Stimulated activated CD4-positive, alpha-beta T cell treated with anti-CD3 and anti-CD28 coated beads, Interleukin-15, amount 100 ng/mL, for 1 hour (primary cell): ENCODE results near the gene SMAD1.

ENCODE experiments used
- DNase-seq, 2 donors: peaks; one replicate each; pipeline ENCODE4 v3.0.0-alpha.2; 2020; ENCODE audit warnings: low read depth in 1 of 2, low spot score in 1 of 2

The SMAD1 gene

DNA sequence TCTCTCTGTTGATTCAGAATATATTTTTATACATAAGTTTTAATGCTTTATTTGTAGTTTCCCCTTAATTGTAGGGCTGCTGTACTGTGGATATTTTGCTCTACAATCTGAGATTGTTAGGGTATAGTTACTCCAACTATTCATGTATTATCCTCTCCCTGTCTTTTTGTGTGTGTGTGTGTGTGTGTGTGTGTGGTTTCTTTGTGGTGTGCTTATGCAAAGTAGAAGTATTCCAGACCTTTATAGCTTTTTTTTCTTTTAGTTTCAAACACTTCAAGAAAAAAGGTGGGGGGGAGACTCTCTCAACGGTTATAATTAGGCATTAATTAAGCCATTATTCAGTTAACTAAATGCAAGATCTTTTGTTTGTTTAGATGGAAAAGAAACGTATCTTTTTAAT is 6.7 kb downstream of the SMAD1 start:
- DNase-seq: no peak

- no peak for DNase-seq
Measured at GRCh38 chr4:145489556-145489955, 7.9 kb downstream of the SMAD1 start.

DNA sequence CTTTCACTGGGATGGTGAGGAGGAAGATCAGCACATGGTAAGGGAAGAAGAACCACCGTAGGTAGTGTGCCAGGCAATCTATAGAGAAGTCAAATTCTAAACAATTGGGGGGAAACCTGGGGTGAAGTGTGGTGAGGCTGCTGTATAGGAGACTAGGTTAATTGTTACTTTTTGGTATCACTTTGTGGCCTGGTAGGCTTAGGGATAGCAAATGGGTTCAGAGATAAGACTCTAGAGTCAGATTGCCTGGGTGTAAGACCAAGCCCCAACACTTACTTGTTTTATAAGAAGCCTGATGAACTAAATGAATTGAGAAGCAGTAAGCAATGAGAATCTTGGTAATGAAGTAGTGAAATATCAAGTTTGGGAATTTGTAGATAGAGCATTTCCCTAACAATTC is 8.7 kb downstream of the SMAD1 start:
- no peak for DNase-seq

DNA sequence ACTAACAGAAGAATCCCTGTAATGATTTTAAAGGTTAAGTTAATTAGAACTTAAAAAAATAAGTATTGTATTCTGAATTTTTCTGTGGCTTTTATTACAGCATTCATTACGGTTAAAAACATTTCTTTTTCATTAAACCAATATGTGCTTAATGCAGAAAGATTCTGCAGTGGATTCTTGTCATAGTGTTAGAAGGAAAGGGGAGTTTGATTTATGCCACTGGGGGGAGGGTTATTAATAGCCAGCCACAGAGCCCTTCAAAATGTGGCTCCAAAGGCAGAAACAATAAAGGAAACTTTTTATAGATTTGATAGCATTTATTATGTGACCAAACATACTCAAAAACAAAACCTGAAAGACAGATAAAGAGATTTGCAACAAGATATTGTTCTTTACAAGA is 9.1 kb downstream of the SMAD1 start:
- DNase-seq: no peak

- DNase-seq: no peak
Measured at GRCh38 chr4:145492376-145492775, 10.7 kb downstream of the SMAD1 start.

GRCh38 chr4:145493166-145493565 is 11.5 kb downstream of the SMAD1 start:
- DNase-seq: no peak

- DNase-seq: no peak
Measured at GRCh38 chr4:145494666-145495270, 13.1 kb downstream of the SMAD1 start.

GRCh38 chr4:145496292-145496691 is 14.6 kb downstream of the SMAD1 start:
- DNase-seq: no peak

GRCh38 chr4:145497199-145498149 is 15.8 kb downstream of the SMAD1 start:
- no peak for DNase-seq

GRCh38 chr4:145498430-145498829 is 16.8 kb downstream of the SMAD1 start:
- no peak for DNase-seq

GRCh38 chr4:145501051-145501660 is 19.5 kb downstream of the SMAD1 start:
- DNase-seq: no peak

DNA sequence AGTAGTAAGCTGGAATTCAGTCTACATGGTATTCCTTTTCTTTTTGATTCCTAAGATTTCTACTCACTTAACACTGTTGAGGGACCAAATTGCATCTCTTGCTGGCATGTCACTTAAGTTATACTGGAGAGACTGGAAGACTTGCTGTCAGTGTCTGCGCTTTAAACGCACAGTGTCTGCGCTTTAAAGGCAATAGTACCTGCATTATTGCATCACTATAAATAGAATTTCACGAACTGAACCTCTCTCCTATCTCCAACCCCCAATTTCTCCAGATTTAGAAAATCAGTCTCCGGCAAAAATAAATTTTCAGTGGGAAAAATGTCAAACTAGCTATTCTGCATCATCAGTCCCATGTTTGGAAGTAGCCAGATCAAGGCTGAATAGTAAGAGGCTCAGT is 21.2 kb downstream of the SMAD1 start:
- DNase-seq: no peak

- no peak for DNase-seq
Measured at GRCh38 chr4:145503486-145504072, 21.9 kb downstream of the SMAD1 start.

DNA sequence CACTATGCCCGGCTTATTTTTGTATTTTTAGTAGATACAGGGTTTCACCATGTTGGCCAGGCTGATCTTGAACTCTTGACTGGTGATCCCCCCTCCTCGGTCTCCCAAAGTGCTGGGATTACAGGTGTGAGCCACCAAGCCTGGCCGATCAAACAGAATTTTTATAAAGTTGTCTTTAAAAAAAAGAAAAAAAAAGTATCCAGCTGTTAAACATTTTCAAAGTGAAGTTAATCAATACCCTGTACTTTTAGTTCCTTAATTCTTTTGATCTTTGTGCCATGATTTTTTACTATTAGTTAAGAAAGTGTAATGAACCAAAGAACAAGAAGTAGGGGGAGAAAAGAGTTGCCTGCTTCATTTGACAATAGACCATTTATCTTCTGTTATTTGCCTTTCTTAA is 24.3 kb downstream of the SMAD1 start:
- DNase-seq: no peak

GRCh38 chr4:145507636-145508035 is 26.0 kb downstream of the SMAD1 start:
- DNase-seq: no peak

DNA sequence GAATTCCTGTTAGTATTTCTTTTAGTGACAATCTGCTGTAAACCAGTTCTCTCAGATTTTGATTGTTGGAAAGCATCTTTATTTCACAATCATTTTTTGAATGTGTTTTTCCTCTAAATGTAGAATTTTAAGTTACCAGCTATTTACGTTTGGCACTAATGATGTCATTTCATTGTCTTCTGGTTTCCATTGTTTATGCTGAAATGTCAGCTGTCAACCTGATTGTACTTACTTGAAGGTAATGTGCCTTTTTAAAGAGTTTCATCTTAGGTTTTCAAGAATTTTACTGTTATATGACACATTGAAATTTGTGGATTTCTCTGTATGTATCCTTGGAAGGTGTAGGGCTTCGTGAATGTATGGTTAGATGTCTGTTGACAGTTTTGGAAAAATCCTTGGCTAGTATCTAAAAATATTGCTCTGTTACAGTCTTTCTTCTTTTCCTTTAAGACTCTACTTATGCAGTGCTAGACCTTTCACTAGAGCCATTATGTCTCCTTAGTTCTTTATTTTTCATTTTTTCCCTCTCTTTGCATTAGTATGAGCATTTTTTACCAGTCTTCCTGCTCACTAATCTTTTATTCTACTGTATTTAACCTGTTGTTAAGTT is 30.4 kb downstream of the SMAD1 start:
- no peak for DNase-seq

GRCh38 chr4:145513020-145513621 is 31.5 kb downstream of the SMAD1 start:
- no peak for DNase-seq

GRCh38 chr4:145520172-145520571 is 38.5 kb downstream of the SMAD1 start:
- DNase-seq: no peak

DNA sequence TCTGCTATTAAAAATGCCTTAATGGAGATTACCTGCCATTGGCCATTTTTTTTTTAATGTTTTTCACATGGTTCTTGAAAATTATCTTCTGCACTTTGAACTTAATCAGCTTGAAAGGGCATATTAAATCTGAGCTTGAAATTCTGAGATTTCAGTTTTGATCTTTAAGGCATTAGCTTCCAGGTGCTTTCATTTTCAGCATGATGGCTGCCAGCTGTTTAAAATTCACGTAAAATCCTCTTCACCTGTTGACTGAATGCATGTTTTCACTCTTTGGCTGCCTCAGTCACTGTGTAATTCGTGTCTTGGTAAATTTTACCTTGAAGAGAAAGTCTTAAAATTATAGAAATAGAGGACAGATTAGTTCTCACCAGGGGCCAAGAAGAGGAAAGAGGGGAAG is 39.6 kb downstream of the SMAD1 start:
- DNase-seq: no peak

DNA sequence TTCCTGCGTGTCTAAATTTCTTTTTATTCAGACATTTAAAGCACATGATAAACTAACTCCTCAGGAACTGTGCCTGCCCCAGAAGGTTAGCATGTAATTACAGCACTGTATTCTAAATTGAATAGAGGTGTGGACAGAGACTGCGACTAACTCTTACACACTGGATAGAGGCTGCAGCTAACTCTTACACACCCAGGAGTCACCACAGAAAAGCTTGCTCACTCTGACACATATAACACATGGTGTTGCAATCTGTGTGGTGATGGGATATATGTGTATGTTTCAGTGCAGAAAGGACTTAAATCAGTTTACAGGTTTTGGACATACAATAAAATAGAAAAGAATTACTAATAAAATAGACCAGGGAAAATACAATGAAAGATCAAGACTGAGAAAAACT is 41.5 kb downstream of the SMAD1 start:
- DNase-seq: no peak

GRCh38 chr4:145524552-145524951 is 42.9 kb downstream of the SMAD1 start:
- no peak for DNase-seq
